HL-60 (cell line): ENCODE results near the gene ROPN1L.

Source experiments
- DNase-seq, 2 experiments: peaks; one replicate each; pipeline ENCODE4 v3.0.0-alpha.2; 2010 to 2020; ENCODE audit warnings: low read depth in 1 of 2, low spot score in 1 of 2
- H3K27ac ChIP-seq: fragments of 250-450 bp; sonication (Bioruptor Pico); replicated peaks from 2 replicates; pipeline ENCODE4 v1.5.1; 2020; ENCODE audit warnings: mild to moderate bottlenecking, moderate library complexity
- H3K27me3 ChIP-seq: fragments of 250-450 bp; sonication (Bioruptor Pico); 2 replicates; pipeline ENCODE4 v1.5.1; 2021; ENCODE audit warnings: mild to moderate bottlenecking, moderate library complexity; ENCODE audit not compliant: insufficient read depth, poor library complexity, severe bottlenecking
- H3K4me3 ChIP-seq: replicated peaks from 2 replicates; pipeline ENCODE4 v1.5.1; 2011; ENCODE audit warnings: mild to moderate bottlenecking, control low read depth, low read length; ENCODE audit not compliant: insufficient read depth
- GABPA ChIP-seq: IDR thresholded peaks from 2 replicates; pipeline ENCODE4 v1.6.1; 2012; ENCODE audit warnings: low read depth
- POLR2AphosphoS5 ChIP-seq: IDR thresholded peaks from 2 replicates; pipeline ENCODE4 v1.6.1; 2012; ENCODE audit warnings: low read depth
- SPI1 ChIP-seq: IDR thresholded peaks from 2 replicates; pipeline ENCODE4 v1.6.1; 2012; ENCODE audit warnings: low read depth, mild to moderate bottlenecking, borderline replicate concordance
- TF ChIP-seq, protein P1 (sequence below): IDR thresholded peaks from one replicate; pipeline ENCODE4 v1.5.1; 2011; ENCODE audit warnings: low read length, control low read depth, inconsistent platforms; ENCODE audit not compliant: insufficient read depth
- TF ChIP-seq, protein P2 (sequence below): IDR thresholded peaks from 2 replicates; pipeline ENCODE4 v1.6.1; 2012; ENCODE audit warnings: low read depth; ENCODE audit not compliant: insufficient replicate concordance

Gene ROPN1L

DNA sequence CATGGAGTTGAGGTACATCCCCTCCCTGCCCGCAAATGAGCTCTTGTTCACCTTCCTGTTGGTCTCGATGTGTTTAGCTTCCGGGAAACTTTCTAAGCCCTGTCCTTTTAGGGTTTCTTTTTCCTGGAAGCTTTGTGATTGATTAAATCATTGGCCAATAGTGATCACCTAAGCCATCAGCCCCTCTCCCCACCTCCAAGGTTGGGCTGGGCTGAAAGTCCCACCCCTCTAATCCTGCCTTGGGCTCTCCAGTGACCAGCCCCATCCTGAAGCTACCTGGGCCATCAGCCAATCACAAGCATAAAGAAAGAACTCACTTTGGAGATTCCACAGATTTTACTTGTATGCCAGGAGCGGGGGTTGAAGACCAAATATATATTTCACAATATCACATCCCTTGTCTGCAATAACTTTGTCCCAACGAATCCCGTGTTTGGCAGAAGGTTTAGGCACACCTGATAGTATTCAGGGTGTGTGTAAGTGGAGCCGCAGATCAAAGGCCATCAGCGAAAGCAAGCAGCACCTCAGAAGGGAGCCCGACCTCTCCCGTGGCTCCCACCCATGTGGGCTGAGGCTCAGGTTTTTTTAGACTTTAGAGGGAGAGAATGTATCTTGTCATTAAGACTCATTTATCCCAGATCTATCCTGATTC lies 20.4 kb downstream of the ROPN1L start:
- DNase-seq = no peak
- TF ChIP-seq POLR2AphosphoS5 = no peak
- TF ChIP-seq, protein P1, sequence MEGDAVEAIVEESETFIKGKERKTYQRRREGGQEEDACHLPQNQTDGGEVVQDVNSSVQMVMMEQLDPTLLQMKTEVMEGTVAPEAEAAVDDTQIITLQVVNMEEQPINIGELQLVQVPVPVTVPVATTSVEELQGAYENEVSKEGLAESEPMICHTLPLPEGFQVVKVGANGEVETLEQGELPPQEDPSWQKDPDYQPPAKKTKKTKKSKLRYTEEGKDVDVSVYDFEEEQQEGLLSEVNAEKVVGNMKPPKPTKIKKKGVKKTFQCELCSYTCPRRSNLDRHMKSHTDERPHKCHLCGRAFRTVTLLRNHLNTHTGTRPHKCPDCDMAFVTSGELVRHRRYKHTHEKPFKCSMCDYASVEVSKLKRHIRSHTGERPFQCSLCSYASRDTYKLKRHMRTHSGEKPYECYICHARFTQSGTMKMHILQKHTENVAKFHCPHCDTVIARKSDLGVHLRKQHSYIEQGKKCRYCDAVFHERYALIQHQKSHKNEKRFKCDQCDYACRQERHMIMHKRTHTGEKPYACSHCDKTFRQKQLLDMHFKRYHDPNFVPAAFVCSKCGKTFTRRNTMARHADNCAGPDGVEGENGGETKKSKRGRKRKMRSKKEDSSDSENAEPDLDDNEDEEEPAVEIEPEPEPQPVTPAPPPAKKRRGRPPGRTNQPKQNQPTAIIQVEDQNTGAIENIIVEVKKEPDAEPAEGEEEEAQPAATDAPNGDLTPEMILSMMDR = no peak
- H3K4me3 ChIP-seq = no peak overlapping the region
- H3K27me3 ChIP-seq = no peaks in the 10 kb centered on the region
- no peak overlapping the region for H3K27ac ChIP-seq

DNA sequence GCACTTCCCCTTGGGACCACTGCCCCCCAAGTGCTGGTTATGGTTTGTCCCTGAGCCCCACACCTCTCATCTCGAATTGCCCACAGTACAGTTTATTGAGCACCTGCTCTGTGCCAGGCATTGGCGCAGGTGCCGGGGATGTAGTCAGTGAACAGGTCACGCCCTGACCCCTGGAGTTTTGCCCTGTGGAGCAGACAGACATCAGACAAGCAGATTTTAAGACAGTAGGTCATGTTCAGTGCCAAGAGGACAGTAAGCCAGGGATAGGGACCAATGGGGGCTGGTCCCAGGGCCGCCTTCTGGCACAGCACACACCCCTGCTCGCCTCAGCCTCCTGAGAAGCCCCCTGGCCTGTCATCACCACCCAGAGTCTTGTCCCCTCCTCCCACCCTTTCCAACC lies 21.9 kb downstream of the ROPN1L start:
- DNase-seq = no peak
- no peak overlapping the region for H3K4me3 ChIP-seq
- H3K27ac ChIP-seq = no peak overlapping the region
- TF ChIP-seq, protein P2, sequence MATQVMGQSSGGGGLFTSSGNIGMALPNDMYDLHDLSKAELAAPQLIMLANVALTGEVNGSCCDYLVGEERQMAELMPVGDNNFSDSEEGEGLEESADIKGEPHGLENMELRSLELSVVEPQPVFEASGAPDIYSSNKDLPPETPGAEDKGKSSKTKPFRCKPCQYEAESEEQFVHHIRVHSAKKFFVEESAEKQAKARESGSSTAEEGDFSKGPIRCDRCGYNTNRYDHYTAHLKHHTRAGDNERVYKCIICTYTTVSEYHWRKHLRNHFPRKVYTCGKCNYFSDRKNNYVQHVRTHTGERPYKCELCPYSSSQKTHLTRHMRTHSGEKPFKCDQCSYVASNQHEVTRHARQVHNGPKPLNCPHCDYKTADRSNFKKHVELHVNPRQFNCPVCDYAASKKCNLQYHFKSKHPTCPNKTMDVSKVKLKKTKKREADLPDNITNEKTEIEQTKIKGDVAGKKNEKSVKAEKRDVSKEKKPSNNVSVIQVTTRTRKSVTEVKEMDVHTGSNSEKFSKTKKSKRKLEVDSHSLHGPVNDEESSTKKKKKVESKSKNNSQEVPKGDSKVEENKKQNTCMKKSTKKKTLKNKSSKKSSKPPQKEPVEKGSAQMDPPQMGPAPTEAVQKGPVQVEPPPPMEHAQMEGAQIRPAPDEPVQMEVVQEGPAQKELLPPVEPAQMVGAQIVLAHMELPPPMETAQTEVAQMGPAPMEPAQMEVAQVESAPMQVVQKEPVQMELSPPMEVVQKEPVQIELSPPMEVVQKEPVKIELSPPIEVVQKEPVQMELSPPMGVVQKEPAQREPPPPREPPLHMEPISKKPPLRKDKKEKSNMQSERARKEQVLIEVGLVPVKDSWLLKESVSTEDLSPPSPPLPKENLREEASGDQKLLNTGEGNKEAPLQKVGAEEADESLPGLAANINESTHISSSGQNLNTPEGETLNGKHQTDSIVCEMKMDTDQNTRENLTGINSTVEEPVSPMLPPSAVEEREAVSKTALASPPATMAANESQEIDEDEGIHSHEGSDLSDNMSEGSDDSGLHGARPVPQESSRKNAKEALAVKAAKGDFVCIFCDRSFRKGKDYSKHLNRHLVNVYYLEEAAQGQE = no peak
- no peak for TF ChIP-seq POLR2AphosphoS5
- TF ChIP-seq, protein P1 = no peak
- TF ChIP-seq GABPA = no peak
- no peak for TF ChIP-seq SPI1
- no peaks in the 10 kb centered on the region for H3K27me3 ChIP-seq

DNA sequence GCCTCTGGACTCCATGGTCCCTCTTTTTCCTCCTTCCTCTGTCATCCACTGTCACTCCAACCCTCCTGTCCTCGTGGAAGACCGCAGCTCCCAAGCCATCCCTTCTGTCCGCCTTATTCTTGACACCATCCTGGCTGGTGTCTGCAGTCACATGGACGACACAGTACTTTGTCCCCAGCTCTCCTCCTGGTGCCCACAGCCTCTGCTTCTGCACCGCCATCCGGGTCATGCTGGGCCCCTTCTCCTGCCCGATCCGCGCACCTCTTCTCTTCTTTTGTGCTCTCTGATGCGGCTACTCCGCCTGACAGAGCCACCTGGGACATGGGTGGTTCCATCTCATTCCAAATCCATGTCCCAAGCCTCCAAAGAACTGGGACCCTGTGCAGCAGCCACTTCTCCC lies 22.5 kb downstream of the ROPN1L start:
- no peaks in the 10 kb centered on the region for H3K27me3 ChIP-seq
- H3K4me3 ChIP-seq = no peak overlapping the region
- DNase-seq = no peak
- H3K27ac ChIP-seq = no peak overlapping the region
- TF ChIP-seq, protein P2 = no peak
- TF ChIP-seq SPI1 = no peak
- no peak for TF ChIP-seq GABPA
- TF ChIP-seq POLR2AphosphoS5 = no peak
- TF ChIP-seq, protein P1 = no peak

DNA sequence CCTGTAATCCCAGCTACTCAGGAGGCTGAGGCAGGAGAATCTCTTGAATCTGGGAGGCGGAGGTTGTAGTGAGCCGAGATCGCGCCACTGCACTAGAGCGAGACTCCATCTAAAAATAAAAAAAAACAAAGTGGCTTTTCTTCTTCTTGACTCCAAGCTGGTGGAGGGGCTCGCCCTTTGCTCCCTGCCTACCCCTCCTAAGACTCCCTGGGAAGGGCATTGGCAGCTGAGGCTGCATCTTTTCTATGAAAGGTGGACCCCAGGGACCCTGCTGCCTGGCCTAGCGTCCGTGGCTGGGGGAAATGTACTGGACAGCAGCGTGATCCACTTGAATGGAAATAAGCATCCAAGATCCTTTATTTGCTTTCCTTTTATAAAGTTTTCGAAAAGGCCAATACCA lies 24.0 kb downstream of the ROPN1L start:
- no peak for DNase-seq
- Histone ChIP-seq H3K27ac (no peak overlapping the region), H3K27me3 (no peaks in the 10 kb centered on the region), H3K4me3 (no peak overlapping the region)
- TF ChIP-seq GABPA = no peak
